Measurements from ENCODE around the gene KIF12. TPM values are rescaled to one million over a fixed set of nuclear protein-coding genes. Genes with fewer than 3 reads are reported as not detected.

Gene KIF12
- total and polyA plus RNA-seq, 2 donors (not counting 3 experiments of a cell fraction or from before 2014, with no cell fraction given): 0.46 to 0.97 TPM

DNA sequence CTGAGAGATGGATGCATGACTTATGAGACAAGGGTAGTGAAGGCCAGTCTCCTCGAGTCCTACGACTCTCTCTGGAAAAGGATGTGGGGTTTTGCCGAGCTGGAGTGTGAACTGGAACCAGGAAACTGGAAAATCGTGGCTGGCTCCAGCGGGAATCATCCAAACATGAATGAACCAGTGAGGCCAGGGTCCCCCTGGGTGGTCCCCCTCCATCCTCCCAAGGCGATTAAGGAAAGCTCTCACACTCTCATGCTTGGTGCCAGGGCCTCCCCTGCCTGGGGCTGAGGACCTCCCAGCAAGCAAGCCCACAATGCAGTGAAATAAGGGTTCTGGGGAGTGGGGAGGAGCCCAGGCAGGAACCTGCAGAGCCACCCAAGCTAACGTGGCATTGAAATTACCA is 11.4 kb downstream of the KIF12 start:
- CTCF ChIA-PET: no interaction called here
- no peak for FAIRE-seq
- TF ChIP-seq, protein P1, sequence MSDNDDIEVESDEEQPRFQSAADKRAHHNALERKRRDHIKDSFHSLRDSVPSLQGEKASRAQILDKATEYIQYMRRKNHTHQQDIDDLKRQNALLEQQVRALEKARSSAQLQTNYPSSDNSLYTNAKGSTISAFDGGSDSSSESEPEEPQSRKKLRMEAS (IDR thresholded peaks at IDR 0.05; ENCODE audit: insufficient read depth, insufficient read length): no peak
- no peak for TF ChIP-seq EZH2 (IDR thresholded peaks at IDR 0.05; ENCODE audit: borderline replicate concordance, low read depth, low read length, severe bottlenecking)
- no peak for TF ChIP-seq GATA2 (IDR thresholded peaks at IDR 0.05; ENCODE audit: insufficient read depth, insufficient read length, low read depth, low read length)
- TF ChIP-seq FOS (IDR thresholded peaks at IDR 0.05; ENCODE audit: borderline replicate concordance, insufficient read depth, low read length): no peak
- TF ChIP-seq, protein P2, sequence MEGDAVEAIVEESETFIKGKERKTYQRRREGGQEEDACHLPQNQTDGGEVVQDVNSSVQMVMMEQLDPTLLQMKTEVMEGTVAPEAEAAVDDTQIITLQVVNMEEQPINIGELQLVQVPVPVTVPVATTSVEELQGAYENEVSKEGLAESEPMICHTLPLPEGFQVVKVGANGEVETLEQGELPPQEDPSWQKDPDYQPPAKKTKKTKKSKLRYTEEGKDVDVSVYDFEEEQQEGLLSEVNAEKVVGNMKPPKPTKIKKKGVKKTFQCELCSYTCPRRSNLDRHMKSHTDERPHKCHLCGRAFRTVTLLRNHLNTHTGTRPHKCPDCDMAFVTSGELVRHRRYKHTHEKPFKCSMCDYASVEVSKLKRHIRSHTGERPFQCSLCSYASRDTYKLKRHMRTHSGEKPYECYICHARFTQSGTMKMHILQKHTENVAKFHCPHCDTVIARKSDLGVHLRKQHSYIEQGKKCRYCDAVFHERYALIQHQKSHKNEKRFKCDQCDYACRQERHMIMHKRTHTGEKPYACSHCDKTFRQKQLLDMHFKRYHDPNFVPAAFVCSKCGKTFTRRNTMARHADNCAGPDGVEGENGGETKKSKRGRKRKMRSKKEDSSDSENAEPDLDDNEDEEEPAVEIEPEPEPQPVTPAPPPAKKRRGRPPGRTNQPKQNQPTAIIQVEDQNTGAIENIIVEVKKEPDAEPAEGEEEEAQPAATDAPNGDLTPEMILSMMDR (IDR thresholded peaks at IDR 0.05; ENCODE audit: extremely low read depth in 1 of 2, insufficient read depth in 1 of 2, low read depth in 1 of 2, low read length in 2 of 2): no peak
- TF ChIP-seq JUN (IDR thresholded peaks at IDR 0.05; ENCODE audit: borderline replicate concordance, insufficient read depth, insufficient read length, low read depth): no peak
- TF ChIP-seq MYC (IDR thresholded peaks at IDR 0.05; ENCODE audit: low read depth, low read length): no peak
- no peak for TF ChIP-seq POLR2A (IDR thresholded peaks at IDR 0.05; ENCODE audit: low read depth, low read length)
- no peak for TF ChIP-seq POLR2AphosphoS5 (IDR thresholded peaks at IDR 0.05; ENCODE audit: insufficient read depth, low read depth, low read length)
- H3K36me3 ChIP-seq (ENCODE audit: control insufficient read depth in 2 of 2, extremely low read depth in 1 of 2, insufficient read depth in 2 of 2, low read length in 2 of 2): no peaks in the 10 kb centered on the region
- no TSS peak for BruUV-seq (replicated peaks)
- no peak overlapping the region for H3K27ac ChIP-seq (ENCODE audit: insufficient read depth, low read depth, low read length)
- no peaks in the 10 kb centered on the region for H3K9me1 ChIP-seq (replicated peaks; ENCODE audit: control insufficient read depth, extremely low read depth, insufficient read depth, low read length)
- H3K27me3 ChIP-seq (ENCODE audit: control insufficient read depth in 2 of 2, insufficient read depth in 2 of 2, low read length in 2 of 2): peaks cover 7 to 18% of the 10 kb centered on the region in 2 experiments
- no peak overlapping the region for H3K4me2 ChIP-seq (ENCODE audit: insufficient read depth, low read length)
- no peak overlapping the region for H2AFZ ChIP-seq (ENCODE audit: low read depth, low read length)
- no peaks in the 10 kb centered on the region for H3K4me1 ChIP-seq (ENCODE audit: control insufficient read depth, extremely low read depth, insufficient read depth, low read length)
- no peak overlapping the region for H3K4me3 ChIP-seq (replicated peaks in 1 of 3; ENCODE audit: insufficient read depth in 1 of 3, low read depth in 1 of 3, low read length in 3 of 3)
- dilution Hi-C loops (cut with MboI; ENCODE audit: extremely low pct_ligation_motif_present, low sequenced_read_pairs) (loop anchor here (25.0 kb wide), 1 partner anchor 200 kb away; no protein-coding TSS in a partner anchor), intact Hi-C loops (cut with micrococcal nuclease) (no loop called here)
- H3K9me3 ChIP-seq (replicated peaks; ENCODE audit: control insufficient read depth, insufficient read depth, low read length): no peaks in the 10 kb centered on the region
- no peak overlapping the region for H3K9ac ChIP-seq (replicated peaks; ENCODE audit: extremely low read depth, insufficient read depth, low read length)
- DNase-seq (ENCODE audit: low read depth, low spot score): no peak
- H3K79me2 ChIP-seq (ENCODE audit: control insufficient read depth, insufficient read depth, low read length): no peaks in the 10 kb centered on the region
- H4K20me1 ChIP-seq (replicated peaks; ENCODE audit: control insufficient read depth, extremely low read depth, insufficient read depth, low read length): no peaks in the 10 kb centered on the region
- POLR2A ChIA-PET: no interaction called here
